Hepatocyte (in vitro differentiated cells): ENCODE measurements around the gene CYGB. TPM values are rescaled to one million over a fixed set of nuclear protein-coding genes. Genes with fewer than 3 reads are reported as not detected.
"Not testable (repeated sequence)": the region's sequence is repeated elsewhere in the genome, so short reads cannot be mapped to it uniquely, and the experiment has no call there.

Experiments used
- DNase-seq: peaks from one replicate; pipeline ENCODE4 v3.0.0-alpha.2; 2016; ENCODE audit warnings: low spot score
- H2AFZ ChIP-seq: fragments of 200-600 bp; sonication (generic); 2 replicates; pipeline ENCODE4 v1.6.0; 2016; ENCODE audit warnings: antibody characterized with exemption, mild to moderate bottlenecking
- H3K27ac ChIP-seq: fragments of 200-600 bp; sonication (generic); 2 replicates; pipeline ENCODE4 v1.5.1; 2016; ENCODE audit warnings: mild to moderate bottlenecking
- H3K27me3 ChIP-seq: fragments of 200-600 bp; sonication (generic); 2 replicates; pipeline ENCODE4 v1.6.1; 2016
- H3K36me3 ChIP-seq: fragments of 200-600 bp; sonication (generic); replicated peaks from 2 replicates; pipeline ENCODE4 v1.5.1; 2016; ENCODE audit warnings: low read depth; ENCODE audit not compliant: insufficient read depth
- H3K4me1 ChIP-seq: fragments of 200-600 bp; sonication (generic); 2 replicates; pipeline ENCODE4 v1.5.1; 2016; ENCODE audit warnings: mild to moderate bottlenecking, moderate library complexity; ENCODE audit not compliant: insufficient read depth
- H3K4me2 ChIP-seq: fragments of 200-600 bp; sonication (generic); 2 replicates; pipeline ENCODE4 v1.6.0; 2016
- H3K4me3 ChIP-seq: fragments of 200-600 bp; sonication (generic); 2 replicates; pipeline ENCODE4 v1.5.1; 2016; ENCODE audit warnings: mild to moderate bottlenecking
- H3K79me2 ChIP-seq: fragments of 200-600 bp; sonication (generic); 2 replicates; pipeline ENCODE4 v1.6.0; 2017; ENCODE audit warnings: mild to moderate bottlenecking
- H3K9me2 ChIP-seq: fragments of 200-600 bp; sonication (generic); replicated peaks from 2 replicates; pipeline ENCODE4 v1.6.0; 2017; ENCODE audit warnings: mild to moderate bottlenecking; ENCODE audit not compliant: insufficient read depth
- H3K9me3 ChIP-seq: fragments of 200-600 bp; sonication (generic); 2 replicates; pipeline ENCODE4 v1.5.1; 2016; ENCODE audit warnings: low read depth, mild to moderate bottlenecking
- H4K20me1 ChIP-seq: fragments of 200-600 bp; sonication (generic); 2 replicates; pipeline ENCODE4 v1.6.0; 2016; ENCODE audit warnings: mild to moderate bottlenecking; ENCODE audit not compliant: insufficient read depth, poor library complexity, severe bottlenecking
- EZH2 ChIP-seq: fragments of 200-600 bp; sonication (generic); IDR thresholded peaks from 2 replicates; pipeline ENCODE4 v1.6.1; 2016; ENCODE audit warnings: antibody characterized with exemption, mild to moderate bottlenecking, borderline replicate concordance
- EZH2phosphoT487 ChIP-seq: fragments of 200-600 bp; sonication (generic); IDR thresholded peaks from one replicate; pipeline ENCODE4 v1.6.1; 2018; ENCODE audit warnings: antibody characterized with exemption, mild to moderate bottlenecking, low read depth, moderate library complexity; ENCODE audit not compliant: unreplicated experiment, severe bottlenecking
- WGBS: methylation state at CpG from one replicate; pipeline ENCODE4 v1.1.6; 2016; ENCODE audit warnings: low lambda C conversion rate; ENCODE audit errors: missing lambda C conversion rate; 5-methylcytosine and 5-hydroxymethylcytosine counted together
- polyA plus RNA-seq: library from polyadenylated mRNA; unstranded; fragments of >200 nt; fragmentation: Nextera tagmentation; extraction: Ambion mirVana; gene quantifications from 2 replicates; pipeline ENCODE4 v1.2.1, GENCODE V29; 2016
- total RNA-seq: library from RNA; depleted of rRNA; stranded (reverse); fragments of >200 nt; gene quantifications from 2 replicates; pipeline ENCODE4 v1.2.3, GENCODE V29; 2014
- TF ChIP-seq, protein P1 (sequence below): fragments of 200-600 bp; sonication (generic); IDR thresholded peaks from 2 replicates; pipeline ENCODE4 v1.5.1; 2016; ENCODE audit warnings: antibody characterized with exemption, mild to moderate bottlenecking; ENCODE audit not compliant: poor library complexity

Gene CYGB
- total and polyA plus RNA-seq, 2 experiments from 2014 or later = 7.8 to 13.8 TPM

DNA sequence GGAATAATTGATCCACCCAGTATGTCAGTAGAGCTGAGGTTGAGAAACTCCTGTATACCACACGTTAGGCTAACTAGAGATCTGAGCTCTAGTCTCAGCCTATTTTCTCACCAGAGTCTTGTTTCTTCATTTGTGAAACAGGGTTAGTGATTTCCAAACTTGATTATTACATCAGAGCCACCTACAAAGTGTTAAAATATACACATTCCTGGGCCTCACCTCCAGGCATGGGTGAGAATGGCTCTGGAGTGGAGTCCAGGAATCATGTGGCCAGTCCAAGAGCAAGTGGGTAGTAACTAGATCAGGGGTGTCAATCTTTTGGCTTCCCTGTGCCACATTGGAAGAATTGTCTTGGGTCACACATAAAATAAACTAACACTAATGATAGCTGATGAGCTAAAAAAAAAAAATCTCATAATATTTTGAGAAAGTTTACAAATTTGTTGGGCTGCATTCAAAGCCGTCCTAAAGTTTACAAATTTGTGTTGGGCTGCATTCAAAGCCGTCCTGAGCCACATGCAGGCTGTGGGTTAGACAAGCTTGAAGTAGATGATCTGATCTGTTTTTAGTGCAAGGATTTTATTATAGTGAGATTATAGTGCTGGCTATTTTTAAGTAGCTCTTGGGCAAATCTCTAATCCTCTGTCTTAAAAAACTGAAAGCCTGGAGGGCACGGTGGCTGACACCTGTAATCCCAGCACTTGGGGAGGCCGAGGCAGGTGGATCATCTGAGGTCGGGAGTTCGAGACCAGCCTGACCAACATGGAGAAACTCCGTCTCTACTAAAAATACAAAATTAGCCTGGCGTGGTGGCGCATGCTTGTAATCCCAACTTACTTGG, 22.7 kb upstream of the CYGB start:
- peak overlapping the region; percentile 77 for H3K4me2 ChIP-seq
- no peaks in the 10 kb centered on the region for H3K27me3 ChIP-seq
- H4K20me1 ChIP-seq = peaks cover 36% of the 10 kb centered on the region
- H3K9me3 ChIP-seq = no peaks in the 10 kb centered on the region
- WGBS = 89% methylated on average over 10 of the region's 10 CpGs
- H3K27ac ChIP-seq = no peak overlapping the region
- H2AFZ ChIP-seq = no peak overlapping the region
- no peaks in the 10 kb centered on the region for H3K9me2 ChIP-seq
- TF ChIP-seq, protein P1, sequence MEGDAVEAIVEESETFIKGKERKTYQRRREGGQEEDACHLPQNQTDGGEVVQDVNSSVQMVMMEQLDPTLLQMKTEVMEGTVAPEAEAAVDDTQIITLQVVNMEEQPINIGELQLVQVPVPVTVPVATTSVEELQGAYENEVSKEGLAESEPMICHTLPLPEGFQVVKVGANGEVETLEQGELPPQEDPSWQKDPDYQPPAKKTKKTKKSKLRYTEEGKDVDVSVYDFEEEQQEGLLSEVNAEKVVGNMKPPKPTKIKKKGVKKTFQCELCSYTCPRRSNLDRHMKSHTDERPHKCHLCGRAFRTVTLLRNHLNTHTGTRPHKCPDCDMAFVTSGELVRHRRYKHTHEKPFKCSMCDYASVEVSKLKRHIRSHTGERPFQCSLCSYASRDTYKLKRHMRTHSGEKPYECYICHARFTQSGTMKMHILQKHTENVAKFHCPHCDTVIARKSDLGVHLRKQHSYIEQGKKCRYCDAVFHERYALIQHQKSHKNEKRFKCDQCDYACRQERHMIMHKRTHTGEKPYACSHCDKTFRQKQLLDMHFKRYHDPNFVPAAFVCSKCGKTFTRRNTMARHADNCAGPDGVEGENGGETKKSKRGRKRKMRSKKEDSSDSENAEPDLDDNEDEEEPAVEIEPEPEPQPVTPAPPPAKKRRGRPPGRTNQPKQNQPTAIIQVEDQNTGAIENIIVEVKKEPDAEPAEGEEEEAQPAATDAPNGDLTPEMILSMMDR = no peak
- TF ChIP-seq EZH2phosphoT487 = no peak
- no peak for TF ChIP-seq EZH2
- no peak for DNase-seq
- H3K4me3 ChIP-seq = no peak overlapping the region
- H3K36me3 ChIP-seq = no peaks in the 10 kb centered on the region
- H3K4me1 ChIP-seq = peaks cover 27% of the 10 kb centered on the region
- peaks cover 47% of the 10 kb centered on the region for H3K79me2 ChIP-seq

DNA sequence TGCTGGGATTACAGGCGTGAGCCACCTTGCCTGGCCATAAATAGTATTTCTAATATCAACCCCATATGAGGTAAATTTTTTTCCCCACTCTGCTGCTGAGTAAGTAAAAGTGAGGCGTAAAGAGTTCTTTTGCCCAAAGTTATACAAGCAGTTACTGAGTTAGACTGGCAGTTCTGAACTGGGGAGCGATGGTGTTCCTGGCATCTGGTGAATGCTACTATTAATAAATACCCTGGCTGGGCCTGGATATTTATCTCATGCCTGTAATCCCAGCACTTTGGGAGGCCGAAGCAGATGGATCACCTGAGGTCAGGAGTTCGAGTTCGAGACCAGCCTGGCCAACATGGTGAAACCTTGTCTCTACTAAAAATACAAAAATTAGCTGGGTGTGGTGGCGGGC, 22.0 kb upstream of the CYGB start:
- Histone ChIP-seq H3K4me1 (peaks cover 24% of the 10 kb centered on the region), H3K79me2 (peaks cover 47% of the 10 kb centered on the region), H4K20me1 (peaks cover 36% of the 10 kb centered on the region), H3K4me2 (peak overlapping the region; percentile 77)
- H3K27ac ChIP-seq, H2AFZ ChIP-seq, H3K4me3 ChIP-seq, H3K9me2 ChIP-seq, H3K36me3 ChIP-seq, H3K9me3 ChIP-seq, DNase-seq, H3K27me3 ChIP-seq: not testable (repeated sequence)
- 86% methylated on average over 7 of the region's 7 CpGs for WGBS

DNA sequence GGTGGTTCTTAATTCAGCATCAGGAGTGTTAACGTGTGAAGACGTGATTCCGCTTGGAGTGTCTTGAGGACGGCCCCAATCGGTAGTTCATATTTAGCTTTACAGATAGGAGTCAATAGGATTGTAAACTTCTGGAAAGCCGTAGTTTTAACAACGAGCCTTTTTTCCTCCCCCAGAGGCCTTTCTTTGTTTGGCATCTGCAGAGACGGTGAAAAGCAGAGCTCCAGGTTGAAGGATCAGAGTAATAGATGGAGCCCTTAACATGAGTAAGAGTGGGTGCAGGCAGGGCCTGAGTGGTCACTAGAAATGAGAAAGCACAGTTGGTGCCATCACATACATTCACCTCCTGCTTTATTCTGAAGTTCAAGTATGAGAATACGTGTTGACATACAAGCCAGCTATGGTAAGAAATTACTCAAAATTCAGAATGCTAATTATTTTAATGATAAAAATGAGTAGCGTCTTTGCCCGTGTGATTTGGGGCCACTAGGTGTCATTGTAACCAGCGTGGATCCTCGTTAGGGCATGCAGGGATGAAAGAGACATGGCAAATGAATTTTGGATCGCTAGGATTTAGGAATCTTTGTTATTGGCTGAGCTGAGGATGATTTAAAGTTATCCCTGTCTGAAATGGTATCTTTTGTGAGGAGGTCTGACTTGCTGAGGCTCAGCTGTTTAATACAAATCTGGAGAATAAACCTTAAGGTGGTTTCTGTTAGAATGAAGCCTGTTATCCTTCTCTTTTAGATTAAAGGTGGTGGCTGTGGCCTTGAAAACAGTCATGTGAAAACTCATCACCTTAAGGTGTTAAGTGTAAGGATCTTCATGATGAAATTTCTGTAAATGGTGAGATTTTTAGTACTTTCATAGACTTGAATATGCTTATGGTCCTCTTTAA, 20.9 kb upstream of the CYGB start:
- Histone ChIP-seq H3K9me2 (no peaks in the 10 kb centered on the region), H3K4me3 (peak overlapping the region; percentile 63), H3K4me1 (peaks cover 24% of the 10 kb centered on the region), H2AFZ (peak overlapping the region; percentile 46), H3K4me2 (peak overlapping the region; percentile 77), H3K79me2 (peaks cover 47% of the 10 kb centered on the region), H4K20me1 (peaks cover 36% of the 10 kb centered on the region), H3K27ac (peak overlapping the region; percentile 95), H3K36me3 (no peaks in the 10 kb centered on the region), H3K9me3 (no peaks in the 10 kb centered on the region), H3K27me3 (no peaks in the 10 kb centered on the region)
- TF ChIP-seq EZH2phosphoT487 (no peak), EZH2 (no peak)
- TF ChIP-seq, protein P1 = peak; percentile 70
- 2% methylated on average over 14 of the region's 14 CpGs for WGBS
- no peak for DNase-seq
